ENCODE results near the gene ARHGAP24. TPM values are rescaled to one million over a fixed set of nuclear protein-coding genes. Genes with fewer than 3 reads are reported as not detected.

The ARHGAP24 gene
- total RNA-seq, 1 experiment from 2014 or later = 17.4 TPM

GRCh38 chr4:85783483-85783882, 308.5 kb downstream of the ARHGAP24 start:
- no peak for DNase-seq (ENCODE audit: low read depth, low spot score)
- intact Hi-C loops (cut with micrococcal nuclease; ENCODE audit: unreplicated experiment) (no loop called here), in situ Hi-C loops (cut with HindIII; ENCODE audit: low pct_unique_long_range_greater_than_20kb, low sequenced_read_pairs) (no loop called here)
- H3K36me3 ChIP-seq (ENCODE audit: control insufficient read depth, insufficient read depth, low read length) = no peaks in the 10 kb centered on the region
- POLR2A ChIA-PET = no interaction called here
- no peaks in the 10 kb centered on the region for H3K9me3 ChIP-seq (ENCODE audit: control insufficient read depth, insufficient read depth, low read depth, low read length)
- no peak for ATAC-seq
- no peaks in the 10 kb centered on the region for H3K27me3 ChIP-seq (ENCODE audit: control insufficient read depth, insufficient read depth, low read length)
- peaks cover 3% of the 10 kb centered on the region; the same call in 1 of the 2 replicates for H3K4me1 ChIP-seq (ENCODE audit: control insufficient read depth, insufficient read depth, low read length)
- no TSS peak for BruUV-seq (replicated peaks)
- no peak overlapping the region for H3K27ac ChIP-seq (ENCODE audit: low read length)
- no peak for TF ChIP-seq SIN3A (IDR thresholded peaks at IDR 0.05; ENCODE audit: borderline replicate concordance, insufficient read depth, low read depth, low read length)
- CTCF ChIA-PET = no interaction called here
- no peak overlapping the region for H3K4me3 ChIP-seq (ENCODE audit: low read depth in 2 of 2, low read length in 2 of 2)

DNA sequence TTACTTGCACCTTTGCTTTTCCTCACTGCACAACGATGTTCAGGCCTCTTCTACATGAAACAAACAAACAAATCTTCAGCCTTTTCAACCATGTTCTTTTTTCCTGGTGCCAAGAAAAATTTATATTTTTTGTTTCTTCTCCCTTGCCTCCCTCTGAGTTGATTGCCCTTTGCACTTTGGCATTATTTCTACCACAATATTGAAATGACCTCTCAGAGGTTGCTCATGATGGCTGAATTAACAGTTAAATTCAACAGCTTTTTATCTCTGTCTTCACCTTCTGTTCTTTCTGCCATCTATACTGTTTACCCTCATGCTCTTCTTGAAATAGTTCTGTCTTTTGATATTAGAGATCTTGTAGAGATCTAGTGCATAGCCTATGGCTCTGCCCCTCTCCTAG, 308.9 kb downstream of the ARHGAP24 start:
- TF ChIP-seq, protein P1, sequence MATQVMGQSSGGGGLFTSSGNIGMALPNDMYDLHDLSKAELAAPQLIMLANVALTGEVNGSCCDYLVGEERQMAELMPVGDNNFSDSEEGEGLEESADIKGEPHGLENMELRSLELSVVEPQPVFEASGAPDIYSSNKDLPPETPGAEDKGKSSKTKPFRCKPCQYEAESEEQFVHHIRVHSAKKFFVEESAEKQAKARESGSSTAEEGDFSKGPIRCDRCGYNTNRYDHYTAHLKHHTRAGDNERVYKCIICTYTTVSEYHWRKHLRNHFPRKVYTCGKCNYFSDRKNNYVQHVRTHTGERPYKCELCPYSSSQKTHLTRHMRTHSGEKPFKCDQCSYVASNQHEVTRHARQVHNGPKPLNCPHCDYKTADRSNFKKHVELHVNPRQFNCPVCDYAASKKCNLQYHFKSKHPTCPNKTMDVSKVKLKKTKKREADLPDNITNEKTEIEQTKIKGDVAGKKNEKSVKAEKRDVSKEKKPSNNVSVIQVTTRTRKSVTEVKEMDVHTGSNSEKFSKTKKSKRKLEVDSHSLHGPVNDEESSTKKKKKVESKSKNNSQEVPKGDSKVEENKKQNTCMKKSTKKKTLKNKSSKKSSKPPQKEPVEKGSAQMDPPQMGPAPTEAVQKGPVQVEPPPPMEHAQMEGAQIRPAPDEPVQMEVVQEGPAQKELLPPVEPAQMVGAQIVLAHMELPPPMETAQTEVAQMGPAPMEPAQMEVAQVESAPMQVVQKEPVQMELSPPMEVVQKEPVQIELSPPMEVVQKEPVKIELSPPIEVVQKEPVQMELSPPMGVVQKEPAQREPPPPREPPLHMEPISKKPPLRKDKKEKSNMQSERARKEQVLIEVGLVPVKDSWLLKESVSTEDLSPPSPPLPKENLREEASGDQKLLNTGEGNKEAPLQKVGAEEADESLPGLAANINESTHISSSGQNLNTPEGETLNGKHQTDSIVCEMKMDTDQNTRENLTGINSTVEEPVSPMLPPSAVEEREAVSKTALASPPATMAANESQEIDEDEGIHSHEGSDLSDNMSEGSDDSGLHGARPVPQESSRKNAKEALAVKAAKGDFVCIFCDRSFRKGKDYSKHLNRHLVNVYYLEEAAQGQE (IDR thresholded peaks at IDR 0.05; ENCODE audit: insufficient read depth in 1 of 2, low read depth in 2 of 2, low read length in 1 of 2) = no peak
- TF ChIP-seq CTCF (IDR thresholded peaks at IDR 0.05) (no peak), POLR2AphosphoS5 (IDR thresholded peaks at IDR 0.05; ENCODE audit: low read depth, low read length) (no peak), TCF7L2 (IDR thresholded peaks at IDR 0.05; ENCODE audit: low read depth, low read length) (no peak), SIN3A (IDR thresholded peaks at IDR 0.05; ENCODE audit: borderline replicate concordance, insufficient read depth, low read depth, low read length) (no peak)
- Histone ChIP-seq H3K4me3 (ENCODE audit: low read depth in 2 of 2, low read length in 2 of 2) (no peak overlapping the region), H3K9me3 (ENCODE audit: control insufficient read depth, insufficient read depth, low read depth, low read length) (no peaks in the 10 kb centered on the region), H3K27ac (ENCODE audit: low read length) (no peak overlapping the region), H3K36me3 (ENCODE audit: control insufficient read depth, insufficient read depth, low read length) (no peaks in the 10 kb centered on the region), H3K27me3 (ENCODE audit: control insufficient read depth, insufficient read depth, low read length) (no peaks in the 10 kb centered on the region), H3K4me1 (ENCODE audit: control insufficient read depth, insufficient read depth, low read length) (peaks cover 3% of the 10 kb centered on the region; the same call in 1 of the 2 replicates)
- ChIA-PET POLR2A (no interaction called here), CTCF (no interaction called here)
- DNase-seq (ENCODE audit: low read depth, low spot score) = no peak
- BruUV-seq (replicated peaks) = no TSS peak
- intact Hi-C loops (cut with micrococcal nuclease; ENCODE audit: unreplicated experiment) = no loop called here
- in situ Hi-C loops (cut with HindIII; ENCODE audit: low pct_unique_long_range_greater_than_20kb, low sequenced_read_pairs) = no loop called here
- ATAC-seq = no peak

DNA sequence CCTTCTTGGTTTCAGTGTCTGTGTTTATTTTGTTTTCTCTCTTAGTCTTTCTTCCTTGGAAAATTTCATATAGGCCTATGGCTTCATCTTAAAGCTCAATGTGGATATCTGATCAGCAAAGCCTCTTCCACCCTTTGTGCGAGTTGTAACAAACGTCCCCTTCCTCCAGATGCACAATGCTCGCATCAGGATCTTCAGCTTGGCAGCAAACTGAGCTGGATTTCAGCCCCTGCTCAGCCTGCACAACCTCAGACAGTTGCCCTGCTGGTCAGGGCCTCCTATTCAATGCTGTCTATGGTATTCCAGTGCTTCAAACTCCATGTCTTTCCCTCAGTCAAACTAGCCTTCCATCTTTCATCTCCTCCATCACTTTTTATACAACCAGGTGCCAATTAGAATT, 309.4 kb downstream of the ARHGAP24 start:
- intact Hi-C loops (cut with micrococcal nuclease; ENCODE audit: unreplicated experiment) (no loop called here), in situ Hi-C loops (cut with HindIII; ENCODE audit: low pct_unique_long_range_greater_than_20kb, low sequenced_read_pairs) (no loop called here)
- ChIA-PET CTCF (no interaction called here), POLR2A (no interaction called here)
- ATAC-seq = no peak
- BruUV-seq (replicated peaks) = no TSS peak
- TF ChIP-seq, protein P1 (IDR thresholded peaks at IDR 0.05; ENCODE audit: insufficient read depth in 1 of 2, low read depth in 2 of 2, low read length in 1 of 2) = no peak
- TF ChIP-seq SIN3A (IDR thresholded peaks at IDR 0.05; ENCODE audit: borderline replicate concordance, insufficient read depth, low read depth, low read length) (no peak), CTCF (IDR thresholded peaks at IDR 0.05) (no peak), POLR2AphosphoS5 (IDR thresholded peaks at IDR 0.05; ENCODE audit: low read depth, low read length) (no peak), TCF7L2 (IDR thresholded peaks at IDR 0.05; ENCODE audit: low read depth, low read length) (no peak)
- Histone ChIP-seq H3K27ac (ENCODE audit: low read length) (no peak overlapping the region), H3K4me1 (ENCODE audit: control insufficient read depth, insufficient read depth, low read length) (peaks cover under 1% of the 10 kb centered on the region; the same call in 1 of the 2 replicates), H3K9me3 (ENCODE audit: control insufficient read depth, insufficient read depth, low read depth, low read length) (no peaks in the 10 kb centered on the region), H3K36me3 (ENCODE audit: control insufficient read depth, insufficient read depth, low read length) (no peaks in the 10 kb centered on the region), H3K4me3 (ENCODE audit: low read depth in 2 of 2, low read length in 2 of 2) (no peak overlapping the region), H3K27me3 (ENCODE audit: control insufficient read depth, insufficient read depth, low read length) (no peaks in the 10 kb centered on the region)
- no peak for DNase-seq (ENCODE audit: low read depth, low spot score)
